Colonic mucosa (tissue), 4 donors: Measurements from ENCODE around the gene BCAS3. TPM values are rescaled to one million over a fixed set of nuclear protein-coding genes. Genes with fewer than 3 reads are reported as not detected.

Experiments used
- DNase-seq: peaks from one replicate; pipeline ENCODE4 v3.0.0-alpha.2; 2020
- H3K27ac ChIP-seq: fragments of 200-600 bp; one replicate; pipeline ENCODE4 v1.8.0; 2021
- H3K27me3 ChIP-seq: fragments of 200-600 bp; one replicate; pipeline ENCODE4 v1.8.0; 2021
- H3K36me3 ChIP-seq: fragments of 200-600 bp; one replicate; pipeline ENCODE4 v1.8.0; 2021
- H3K4me1 ChIP-seq: fragments of 200-600 bp; one replicate; pipeline ENCODE4 v1.8.0; 2021; ENCODE audit warnings: mild to moderate bottlenecking
- H3K4me3 ChIP-seq: fragments of 200-600 bp; one replicate; pipeline ENCODE4 v1.8.0; 2021
- H3K9ac ChIP-seq, 2 donors: one replicate each; pipeline ENCODE4 v1.7.0; 2013; ENCODE audit warnings: control low read depth in 2 of 2, low read depth in 2 of 2, low read length in 2 of 2
- H3K9me3 ChIP-seq: fragments of 200-600 bp; one replicate; pipeline ENCODE4 v1.8.0; 2021
- intact Hi-C: fragments of 100-400 bp; cut with DNase I; formaldehyde crosslinking; loops from one replicate; pipeline ENCODE4 v1.14.1; 2022
- total RNA-seq, 2 donors: library from RNA; stranded (reverse); fragmentation: NEBNext Ultra II Directional in 1 of 2; extraction: Animal tissue kit (Norgen Biotek cat#: 25700) in 1 of 2; gene quantifications; one replicate each; pipeline ENCODE4 v1.2.1, GENCODE V29; 2021
- TF ChIP-seq, protein P1 (sequence below): fragments of 200-600 bp; IDR thresholded peaks from one replicate; pipeline ENCODE4 v1.8.0; 2022; ENCODE audit warnings: antibody characterized with exemption, mild to moderate bottlenecking
- donor health status: healthy.
- donor health status: DM: no; HTN: no; CAD: no.
- donor health status: DM: no; HTN: no; CAD: no.

The BCAS3 gene
- total RNA-seq, 2 donors from 2014 or later = 11.0 to 17.8 TPM

DNA sequence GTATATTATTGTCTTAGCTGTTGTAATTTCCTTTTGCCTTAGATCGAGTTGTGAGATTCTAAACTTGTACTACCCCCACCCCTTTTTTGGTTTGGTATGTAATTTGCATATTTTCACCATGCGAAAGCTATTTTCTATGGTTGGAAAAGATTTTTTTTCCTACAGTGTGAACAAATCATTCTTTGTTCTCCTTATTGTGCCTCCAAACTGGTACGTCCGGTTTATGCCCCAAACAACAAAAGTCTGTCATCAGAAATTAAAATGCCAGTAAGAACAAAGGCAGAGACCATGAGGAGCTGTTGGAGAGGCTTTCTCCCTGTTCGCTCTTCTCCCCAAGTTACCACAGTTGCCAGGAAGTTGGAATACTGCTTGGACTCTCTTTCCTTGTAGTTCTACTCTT, 66.1 kb downstream of the BCAS3 start:
- no peak overlapping the region for H3K4me3 ChIP-seq
- DNase-seq = no peak

GRCh38 chr17:60744355-60744966, 66.8 kb downstream of the BCAS3 start:
- TF ChIP-seq, protein P1, sequence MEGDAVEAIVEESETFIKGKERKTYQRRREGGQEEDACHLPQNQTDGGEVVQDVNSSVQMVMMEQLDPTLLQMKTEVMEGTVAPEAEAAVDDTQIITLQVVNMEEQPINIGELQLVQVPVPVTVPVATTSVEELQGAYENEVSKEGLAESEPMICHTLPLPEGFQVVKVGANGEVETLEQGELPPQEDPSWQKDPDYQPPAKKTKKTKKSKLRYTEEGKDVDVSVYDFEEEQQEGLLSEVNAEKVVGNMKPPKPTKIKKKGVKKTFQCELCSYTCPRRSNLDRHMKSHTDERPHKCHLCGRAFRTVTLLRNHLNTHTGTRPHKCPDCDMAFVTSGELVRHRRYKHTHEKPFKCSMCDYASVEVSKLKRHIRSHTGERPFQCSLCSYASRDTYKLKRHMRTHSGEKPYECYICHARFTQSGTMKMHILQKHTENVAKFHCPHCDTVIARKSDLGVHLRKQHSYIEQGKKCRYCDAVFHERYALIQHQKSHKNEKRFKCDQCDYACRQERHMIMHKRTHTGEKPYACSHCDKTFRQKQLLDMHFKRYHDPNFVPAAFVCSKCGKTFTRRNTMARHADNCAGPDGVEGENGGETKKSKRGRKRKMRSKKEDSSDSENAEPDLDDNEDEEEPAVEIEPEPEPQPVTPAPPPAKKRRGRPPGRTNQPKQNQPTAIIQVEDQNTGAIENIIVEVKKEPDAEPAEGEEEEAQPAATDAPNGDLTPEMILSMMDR = no peak
- intact Hi-C loops = no loop called here
- H3K36me3 ChIP-seq = no peaks in the 10 kb centered on the region
- no peak for DNase-seq
- no peaks in the 10 kb centered on the region for H3K4me1 ChIP-seq
- no peak overlapping the region for H3K9ac ChIP-seq
- no peaks in the 10 kb centered on the region for H3K9me3 ChIP-seq
- no peaks in the 10 kb centered on the region for H3K27me3 ChIP-seq
- no peak overlapping the region for H3K27ac ChIP-seq
- no peak overlapping the region for H3K4me3 ChIP-seq

More for the DNA sequence above, 66.1 kb downstream of the BCAS3 start:
- H3K9me3 ChIP-seq = no peaks in the 10 kb centered on the region
- no peaks in the 10 kb centered on the region for H3K27me3 ChIP-seq
- intact Hi-C loops = no loop called here
- TF ChIP-seq, protein P1 = no peak
- H3K36me3 ChIP-seq = no peaks in the 10 kb centered on the region
- no peak overlapping the region for H3K9ac ChIP-seq
- H3K27ac ChIP-seq = no peak overlapping the region
- no peaks in the 10 kb centered on the region for H3K4me1 ChIP-seq

DNA sequence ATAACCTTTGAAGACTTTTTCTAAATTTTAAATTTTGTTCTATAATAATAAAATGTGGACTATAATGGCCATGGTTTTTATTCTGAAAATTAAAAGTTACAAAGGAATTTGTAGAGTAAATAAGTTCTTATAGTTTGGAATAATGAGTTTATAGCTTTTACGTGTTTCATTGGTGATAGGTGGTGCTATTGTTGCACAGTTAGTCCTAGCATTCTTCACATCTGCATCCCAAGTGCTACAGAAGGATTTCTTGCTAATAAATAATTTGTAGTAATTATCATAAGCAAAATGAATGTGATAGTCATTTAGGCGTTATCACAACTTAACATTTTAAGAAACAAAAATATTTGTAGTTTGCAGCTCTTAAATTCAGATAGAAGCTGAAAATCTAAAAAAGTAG, 67.9 kb downstream of the BCAS3 start:
- Histone ChIP-seq H3K27ac (no peak overlapping the region), H3K27me3 (no peaks in the 10 kb centered on the region), H3K4me1 (no peaks in the 10 kb centered on the region), H3K9me3 (no peaks in the 10 kb centered on the region), H3K36me3 (no peaks in the 10 kb centered on the region), H3K4me3 (no peak overlapping the region), H3K9ac (no peak overlapping the region)
- intact Hi-C loops = no loop called here
- TF ChIP-seq, protein P1 = no peak
- DNase-seq = no peak

DNA sequence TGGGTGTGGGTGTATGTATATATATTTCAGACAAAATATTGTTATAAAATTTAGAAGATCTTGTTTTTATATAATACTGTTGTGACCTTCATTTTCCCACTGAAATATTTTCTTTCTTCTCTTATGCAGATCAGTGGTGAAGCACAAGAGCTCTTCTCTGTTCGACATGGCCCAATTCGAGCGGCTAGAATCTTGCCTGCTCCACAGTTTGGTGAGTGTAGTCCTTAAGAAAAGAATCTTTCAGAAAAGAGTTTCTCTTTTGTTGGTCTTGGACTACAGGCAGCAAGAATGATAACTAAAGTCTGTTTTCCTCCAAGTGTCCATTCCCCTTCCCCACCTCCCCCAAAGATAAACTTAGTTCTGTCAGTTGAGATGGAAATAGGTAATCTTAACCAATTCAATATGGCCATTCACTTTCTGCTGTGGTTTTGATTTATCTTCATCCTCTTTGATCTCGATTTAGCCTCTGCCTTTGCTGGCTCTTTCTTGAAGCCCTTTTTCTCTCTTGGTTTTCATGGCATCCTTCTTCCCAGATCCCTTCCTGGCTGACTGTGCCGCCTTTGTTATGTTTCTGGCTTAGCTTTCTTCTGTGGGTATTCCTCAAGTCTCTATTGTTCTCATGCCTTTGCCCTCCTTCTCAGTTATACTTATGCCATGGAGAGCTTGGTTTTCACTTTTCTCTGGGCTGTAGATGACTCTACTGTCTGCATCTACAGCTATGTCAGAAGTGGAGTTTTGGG, 69.6 kb downstream of the BCAS3 start:
- intact Hi-C loops = no loop called here
- DNase-seq = no peak
- no peak overlapping the region for H3K4me3 ChIP-seq

DNA sequence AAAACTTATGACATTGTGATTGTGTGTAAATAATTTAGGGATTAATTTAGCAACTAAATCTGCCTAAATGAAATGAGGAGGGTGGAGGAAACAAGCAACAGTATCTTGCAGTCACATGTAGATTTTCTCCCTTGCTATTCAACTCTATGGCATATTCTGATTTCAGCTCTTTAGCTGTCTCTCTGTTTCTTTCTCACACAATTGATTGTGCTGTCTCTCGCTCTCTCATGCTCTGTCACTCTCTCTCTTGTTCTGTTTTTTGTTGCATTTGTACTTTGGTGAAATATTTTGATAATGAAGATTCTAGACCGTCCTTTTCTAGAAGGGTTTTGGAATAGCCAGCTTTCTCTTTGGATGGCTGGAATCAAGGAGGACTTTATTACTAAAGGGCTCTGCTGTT, 70.6 kb downstream of the BCAS3 start:
- Histone ChIP-seq H3K4me1 (no peaks in the 10 kb centered on the region), H3K9ac (no peak overlapping the region), H3K9me3 (no peaks in the 10 kb centered on the region), H3K27me3 (no peaks in the 10 kb centered on the region), H3K27ac (no peak overlapping the region), H3K4me3 (no peak overlapping the region), H3K36me3 (no peaks in the 10 kb centered on the region)
- intact Hi-C loops = no loop called here
- TF ChIP-seq, protein P1 = no peak
- DNase-seq = no peak

More for the DNA sequence above, 69.6 kb downstream of the BCAS3 start:
- no peaks in the 10 kb centered on the region for H3K36me3 ChIP-seq
- no peaks in the 10 kb centered on the region for H3K4me1 ChIP-seq
- H3K27ac ChIP-seq = no peak overlapping the region
- no peaks in the 10 kb centered on the region for H3K27me3 ChIP-seq
- H3K9me3 ChIP-seq = no peaks in the 10 kb centered on the region
- no peak overlapping the region for H3K9ac ChIP-seq
- TF ChIP-seq, protein P1 = no peak
